NT2/D1 (cell line): ENCODE results near the gene HSP90AB1.

Experiments used
- SUZ12 ChIP-seq: IDR thresholded peaks from 2 replicates; pipeline ENCODE4 v1.6.1; 2011; ENCODE audit not compliant: insufficient read length, insufficient read depth; ENCODE audit errors: extremely low read depth
- YY1 ChIP-seq: IDR thresholded peaks from 2 replicates; pipeline ENCODE4 v1.6.1; 2011; ENCODE audit not compliant: insufficient read length, insufficient read depth

DNA sequence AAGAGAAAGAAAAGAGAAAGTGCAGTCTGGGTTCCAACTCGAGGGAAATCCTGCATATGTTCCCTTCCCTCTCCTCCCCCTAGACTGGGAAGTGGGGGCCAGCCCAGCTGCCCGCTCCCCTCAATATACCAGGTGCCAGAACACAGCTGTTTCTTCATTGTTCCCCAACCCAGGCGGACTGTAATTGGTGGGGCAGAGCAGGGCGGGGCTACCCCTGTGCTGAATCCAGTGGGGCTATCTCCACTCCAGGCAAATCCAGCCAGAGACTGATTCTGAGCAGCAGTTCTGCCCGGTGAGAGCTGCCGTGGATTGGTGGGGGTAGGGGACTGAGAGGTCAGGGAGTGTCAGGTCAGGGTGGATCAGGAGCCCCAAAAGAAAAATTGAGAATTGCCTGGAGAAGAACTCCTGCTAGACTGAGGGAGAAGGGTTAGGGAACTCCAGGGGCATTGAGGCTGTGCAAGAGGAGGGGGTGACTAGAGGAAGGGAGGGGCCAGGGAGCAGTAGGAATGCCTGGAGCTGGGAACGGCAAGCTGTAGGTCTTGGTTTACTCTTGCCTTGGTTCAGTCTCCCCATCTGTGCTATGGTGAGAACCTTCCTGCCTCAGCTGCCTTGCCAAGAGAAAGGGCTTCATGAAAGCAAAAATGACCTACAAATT is 30.1 kb upstream of the HSP90AB1 start, which contains the start of gene MYMX:
- TF ChIP-seq SUZ12 (no peak), YY1 (no peak)
